IPS-20b (cell line): Measurements from ENCODE around the gene CYTH1.

Experiments
- H3K27ac ChIP-seq: one replicate; pipeline ENCODE4 v1.5.1; 2013; ENCODE audit warnings: low read length
- H3K27me3 ChIP-seq: 2 replicates; pipeline ENCODE4 v1.6.1; 2013; ENCODE audit warnings: mild to moderate bottlenecking, low read length, inconsistent platforms; ENCODE audit not compliant: insufficient read depth
- H3K36me3 ChIP-seq: 2 replicates; pipeline ENCODE4 v1.6.1; 2013; ENCODE audit warnings: low read depth, mild to moderate bottlenecking, inconsistent platforms, low read length, moderate library complexity; ENCODE audit not compliant: insufficient read depth
- H3K4me1 ChIP-seq: 2 replicates; pipeline ENCODE4 v1.6.1; 2013; ENCODE audit warnings: mild to moderate bottlenecking, control low read depth, inconsistent platforms, low read length, moderate library complexity; ENCODE audit not compliant: insufficient read depth
- H3K4me3 ChIP-seq: 2 replicates; pipeline ENCODE4 v1.5.1; 2013; ENCODE audit warnings: mild to moderate bottlenecking, low read length, inconsistent platforms
- H3K9ac ChIP-seq: 2 replicates; pipeline ENCODE4 v1.6.1; 2013; ENCODE audit warnings: low read depth, mild to moderate bottlenecking, inconsistent platforms, low read length, moderate library complexity
- H3K9me3 ChIP-seq: 2 replicates; pipeline ENCODE4 v1.6.1; 2013; ENCODE audit warnings: mild to moderate bottlenecking, low read depth, low read length, inconsistent platforms; ENCODE audit not compliant: insufficient read depth

The CYTH1 gene

GRCh38 chr17:78669256-78669974, 112.7 kb downstream of the CYTH1 start:
- no peak overlapping the region for H3K9ac ChIP-seq
- no peak overlapping the region for H3K4me3 ChIP-seq
- no peak overlapping the region for H3K27ac ChIP-seq
- no peaks in the 10 kb centered on the region for H3K4me1 ChIP-seq
- H3K9me3 ChIP-seq, result no peaks in the 10 kb centered on the region
- no peaks in the 10 kb centered on the region for H3K36me3 ChIP-seq
- H3K27me3 ChIP-seq, result no peaks in the 10 kb centered on the region

- no peak overlapping the region for H3K27ac ChIP-seq
- no peaks in the 10 kb centered on the region for H3K4me1 ChIP-seq
- no peak overlapping the region for H3K4me3 ChIP-seq
- no peaks in the 10 kb centered on the region for H3K9me3 ChIP-seq
- no peak overlapping the region for H3K9ac ChIP-seq
- no peaks in the 10 kb centered on the region for H3K36me3 ChIP-seq
- no peaks in the 10 kb centered on the region for H3K27me3 ChIP-seq
These were observed 113.2 kb downstream of the CYTH1 start for GRCh38 chr17:78668847-78669246.

- H3K9ac ChIP-seq, result no peak overlapping the region
- no peaks in the 10 kb centered on the region for H3K4me1 ChIP-seq
- no peak overlapping the region for H3K27ac ChIP-seq
- no peaks in the 10 kb centered on the region for H3K9me3 ChIP-seq
- H3K36me3 ChIP-seq, result no peaks in the 10 kb centered on the region
- no peaks in the 10 kb centered on the region for H3K27me3 ChIP-seq
- H3K4me3 ChIP-seq, result no peak overlapping the region
These were observed 114.1 kb downstream of the CYTH1 start for GRCh38 chr17:78667741-78668640.

GRCh38 chr17:78667091-78667490, 115.0 kb downstream of the CYTH1 start:
- Histone ChIP-seq H3K27me3 (no peaks in the 10 kb centered on the region), H3K36me3 (no peaks in the 10 kb centered on the region), H3K9me3 (no peaks in the 10 kb centered on the region), H3K4me1 (no peaks in the 10 kb centered on the region), H3K9ac (no peak overlapping the region), H3K4me3 (no peak overlapping the region), H3K27ac (no peak overlapping the region)

GRCh38 chr17:78665952-78666920, 115.8 kb downstream of the CYTH1 start:
- no peak overlapping the region for H3K27ac ChIP-seq
- H3K27me3 ChIP-seq, result no peaks in the 10 kb centered on the region
- no peaks in the 10 kb centered on the region for H3K36me3 ChIP-seq
- H3K9ac ChIP-seq, result no peak overlapping the region
- H3K4me3 ChIP-seq, result no peak overlapping the region
- H3K4me1 ChIP-seq, result no peaks in the 10 kb centered on the region
- H3K9me3 ChIP-seq, result no peaks in the 10 kb centered on the region

- H3K27ac ChIP-seq, result no peak overlapping the region
- no peaks in the 10 kb centered on the region for H3K27me3 ChIP-seq
- no peak overlapping the region for H3K4me3 ChIP-seq
- H3K4me1 ChIP-seq, result no peaks in the 10 kb centered on the region
- no peak overlapping the region for H3K9ac ChIP-seq
- H3K9me3 ChIP-seq, result no peaks in the 10 kb centered on the region
- no peaks in the 10 kb centered on the region for H3K36me3 ChIP-seq
These were observed 116.6 kb downstream of the CYTH1 start for GRCh38 chr17:78665387-78665951.

- no peaks in the 10 kb centered on the region for H3K36me3 ChIP-seq
- no peaks in the 10 kb centered on the region for H3K27me3 ChIP-seq
- H3K27ac ChIP-seq, result no peak overlapping the region
- H3K9me3 ChIP-seq, result no peaks in the 10 kb centered on the region
- H3K4me3 ChIP-seq, result no peak overlapping the region
- H3K9ac ChIP-seq, result no peak overlapping the region
- H3K4me1 ChIP-seq, result no peaks in the 10 kb centered on the region
These were observed 117.3 kb downstream of the CYTH1 start for GRCh38 chr17:78664476-78665386.

- no peaks in the 10 kb centered on the region for H3K36me3 ChIP-seq
- H3K4me1 ChIP-seq, result no peaks in the 10 kb centered on the region
- H3K9me3 ChIP-seq, result no peaks in the 10 kb centered on the region
- H3K4me3 ChIP-seq, result no peak overlapping the region
- no peaks in the 10 kb centered on the region for H3K27me3 ChIP-seq
- H3K27ac ChIP-seq, result no peak overlapping the region
- H3K9ac ChIP-seq, result no peak overlapping the region
These were observed 120.8 kb downstream of the CYTH1 start for GRCh38 chr17:78661093-78661770.

- no peaks in the 10 kb centered on the region for H3K36me3 ChIP-seq
- H3K9ac ChIP-seq, result no peak overlapping the region
- no peaks in the 10 kb centered on the region for H3K9me3 ChIP-seq
- no peaks in the 10 kb centered on the region for H3K27me3 ChIP-seq
- no peak overlapping the region for H3K4me3 ChIP-seq
- H3K4me1 ChIP-seq, result no peaks in the 10 kb centered on the region
- H3K27ac ChIP-seq, result no peak overlapping the region
These were observed 122.5 kb downstream of the CYTH1 start for GRCh38 chr17:78659546-78659945.

- Histone ChIP-seq H3K4me1 (no peaks in the 10 kb centered on the region), H3K9ac (no peak overlapping the region), H3K36me3 (no peaks in the 10 kb centered on the region), H3K27me3 (no peaks in the 10 kb centered on the region), H3K27ac (no peak overlapping the region), H3K4me3 (no peak overlapping the region), H3K9me3 (no peaks in the 10 kb centered on the region)
These were observed 123.7 kb downstream of the CYTH1 start for GRCh38 chr17:78658281-78658785.
